ENCODE data around the gene SSC4D. TPM values are rescaled to one million over a fixed set of nuclear protein-coding genes. Genes with fewer than 3 reads are reported as not detected.
"Not testable (repeated sequence)": the region's sequence is repeated elsewhere in the genome, so short reads cannot be mapped to it uniquely, and the experiment has no call there.

Gene SSC4D
- total and polyA plus RNA-seq, 2 donors: 0.71 to 0.96 TPM

- Histone ChIP-seq H3K27me3 (ENCODE audit: control insufficient read depth in 2 of 2, insufficient read depth in 1 of 2, low read length in 1 of 2) (no peaks in the 10 kb centered on the region), H3K9me3 (ENCODE audit: control insufficient read depth in 2 of 2, insufficient read depth in 1 of 2, low read length in 1 of 2) (no peaks in the 10 kb centered on the region), H3K4me1 (ENCODE audit: control insufficient read depth in 2 of 2, insufficient read depth in 2 of 2, low read length in 2 of 2) (no peaks in the 10 kb centered on the region), H3K4me3 (ENCODE audit: low read length in 2 of 2) (no peak overlapping the region), H3K36me3 (ENCODE audit: control insufficient read depth in 2 of 2, insufficient read depth in 2 of 2, low read length in 1 of 2) (no peaks in the 10 kb centered on the region), H3K27ac (ENCODE audit: low read depth in 1 of 2, low read length in 1 of 2) (no peak overlapping the region)
- WGBS: 80% methylated on average over 10 of the region's 10 CpGs
- DNase-seq (ENCODE audit: low read depth in 6 of 9, low spot score in 9 of 9): no peak
Measured at GRCh38 chr7:76403780-76404494, 5.6 kb downstream of the SSC4D start.

- DNase-seq (ENCODE audit: low read depth in 6 of 9, low spot score in 9 of 9); H3K27me3 ChIP-seq (ENCODE audit: control insufficient read depth in 2 of 2, insufficient read depth in 1 of 2, low read length in 1 of 2); H3K27ac ChIP-seq (ENCODE audit: low read depth in 1 of 2, low read length in 1 of 2); H3K4me1 ChIP-seq (ENCODE audit: control insufficient read depth in 2 of 2, insufficient read depth in 2 of 2, low read length in 2 of 2); H3K9me3 ChIP-seq (ENCODE audit: control insufficient read depth in 2 of 2, insufficient read depth in 1 of 2, low read length in 1 of 2); H3K36me3 ChIP-seq (ENCODE audit: control insufficient read depth in 2 of 2, insufficient read depth in 2 of 2, low read length in 1 of 2); H3K4me3 ChIP-seq (ENCODE audit: low read length in 2 of 2): not testable (repeated sequence)
- 94% methylated on average over 8 of the region's 8 CpGs for WGBS
Measured at GRCh38 chr7:76403097-76403496, 6.4 kb downstream of the SSC4D start.

- WGBS: 98% methylated on average over 23 of the region's 23 CpGs
- Histone ChIP-seq H3K36me3 (ENCODE audit: control insufficient read depth in 2 of 2, insufficient read depth in 2 of 2, low read length in 1 of 2) (no peaks in the 10 kb centered on the region), H3K4me3 (ENCODE audit: low read length in 2 of 2) (no peak overlapping the region), H3K27me3 (ENCODE audit: control insufficient read depth in 2 of 2, insufficient read depth in 1 of 2, low read length in 1 of 2) (peaks cover 0 to 5% of the 10 kb centered on the region in 2 donors), H3K27ac (ENCODE audit: low read depth in 1 of 2, low read length in 1 of 2) (no peak overlapping the region), H3K9me3 (ENCODE audit: control insufficient read depth in 2 of 2, insufficient read depth in 1 of 2, low read length in 1 of 2) (peaks cover 0 to 4% of the 10 kb centered on the region in 2 donors), H3K4me1 (ENCODE audit: control insufficient read depth in 2 of 2, insufficient read depth in 2 of 2, low read length in 2 of 2) (peaks cover 8 to 10% of the 10 kb centered on the region in 2 donors)
- no peak for DNase-seq (ENCODE audit: low read depth in 6 of 9, low spot score in 9 of 9)
Measured at GRCh38 chr7:76400248-76400647, 9.2 kb downstream of the SSC4D start.

GRCh38 chr7:76397409-76398183, 11.9 kb downstream of the SSC4D start:
- peak in 8 of 9 donors; percentile 54 to 82 (median 64) for DNase-seq (ENCODE audit: low read depth in 6 of 9, low spot score in 9 of 9)
- Histone ChIP-seq H3K4me1 (ENCODE audit: control insufficient read depth in 2 of 2, insufficient read depth in 2 of 2, low read length in 2 of 2) (peaks cover 11 to 18% of the 10 kb centered on the region in 2 donors), H3K27ac (ENCODE audit: low read depth in 1 of 2, low read length in 1 of 2) (no peak overlapping the region), H3K4me3 (ENCODE audit: low read length in 2 of 2) (peak overlapping the region; percentile 40 to 49), H3K27me3 (ENCODE audit: control insufficient read depth in 2 of 2, insufficient read depth in 1 of 2, low read length in 1 of 2) (peaks cover 0 to 12% of the 10 kb centered on the region in 2 donors), H3K36me3 (ENCODE audit: control insufficient read depth in 2 of 2, insufficient read depth in 2 of 2, low read length in 1 of 2) (no peaks in the 10 kb centered on the region), H3K9me3 (ENCODE audit: control insufficient read depth in 2 of 2, insufficient read depth in 1 of 2, low read length in 1 of 2) (peaks cover 0 to 4% of the 10 kb centered on the region in 2 donors)
- 19% methylated on average over 45 of the region's 45 CpGs for WGBS

- no peaks in the 10 kb centered on the region for H3K36me3 ChIP-seq (ENCODE audit: control insufficient read depth in 2 of 2, insufficient read depth in 2 of 2, low read length in 1 of 2)
- H3K9me3 ChIP-seq (ENCODE audit: control insufficient read depth in 2 of 2, insufficient read depth in 1 of 2, low read length in 1 of 2): peaks cover 0 to 4% of the 10 kb centered on the region in 2 donors
- no peak for DNase-seq (ENCODE audit: low read depth in 6 of 9, low spot score in 9 of 9)
- H3K4me3 ChIP-seq (ENCODE audit: low read length in 2 of 2): no peak overlapping the region
- H3K27me3 ChIP-seq (ENCODE audit: control insufficient read depth in 2 of 2, insufficient read depth in 1 of 2, low read length in 1 of 2): peaks cover 0 to 12% of the 10 kb centered on the region in 2 donors
- WGBS: 89% methylated on average over 8 of the region's 8 CpGs
- no peak overlapping the region for H3K27ac ChIP-seq (ENCODE audit: low read depth in 1 of 2, low read length in 1 of 2)
- H3K4me1 ChIP-seq (ENCODE audit: control insufficient read depth in 2 of 2, insufficient read depth in 2 of 2, low read length in 2 of 2): peaks cover 14 to 21% of the 10 kb centered on the region in 2 donors
Measured at GRCh38 chr7:76396864-76397263, 12.6 kb downstream of the SSC4D start.

- DNase-seq (ENCODE audit: low read depth in 6 of 9, low spot score in 9 of 9): no peak
- peaks cover 14 to 21% of the 10 kb centered on the region in 2 donors for H3K4me1 ChIP-seq (ENCODE audit: control insufficient read depth in 2 of 2, insufficient read depth in 2 of 2, low read length in 2 of 2)
- H3K27ac ChIP-seq (ENCODE audit: low read depth in 1 of 2, low read length in 1 of 2): no peak overlapping the region
- WGBS: 93% methylated on average over 13 of the region's 13 CpGs
- no peak overlapping the region for H3K4me3 ChIP-seq (ENCODE audit: low read length in 2 of 2)
- peaks cover 0 to 12% of the 10 kb centered on the region in 2 donors for H3K27me3 ChIP-seq (ENCODE audit: control insufficient read depth in 2 of 2, insufficient read depth in 1 of 2, low read length in 1 of 2)
- peaks cover 0 to 4% of the 10 kb centered on the region in 2 donors for H3K9me3 ChIP-seq (ENCODE audit: control insufficient read depth in 2 of 2, insufficient read depth in 1 of 2, low read length in 1 of 2)
- H3K36me3 ChIP-seq (ENCODE audit: control insufficient read depth in 2 of 2, insufficient read depth in 2 of 2, low read length in 1 of 2): no peaks in the 10 kb centered on the region
Measured at GRCh38 chr7:76395965-76396726, 13.4 kb downstream of the SSC4D start.

GRCh38 chr7:76395605-76395964, 13.9 kb downstream of the SSC4D start:
- H3K36me3 ChIP-seq (ENCODE audit: control insufficient read depth in 2 of 2, insufficient read depth in 2 of 2, low read length in 1 of 2); H3K9me3 ChIP-seq (ENCODE audit: control insufficient read depth in 2 of 2, insufficient read depth in 1 of 2, low read length in 1 of 2); H3K4me3 ChIP-seq (ENCODE audit: low read length in 2 of 2); DNase-seq (ENCODE audit: low read depth in 6 of 9, low spot score in 9 of 9); H3K27ac ChIP-seq (ENCODE audit: low read depth in 1 of 2, low read length in 1 of 2): not testable (repeated sequence)
- 98% methylated on average over 11 of the region's 11 CpGs for WGBS
- H3K27me3 ChIP-seq (ENCODE audit: control insufficient read depth in 2 of 2, insufficient read depth in 1 of 2, low read length in 1 of 2): peaks cover 0 to 12% of the 10 kb centered on the region in 2 donors
- peaks cover 14 to 21% of the 10 kb centered on the region in 2 donors for H3K4me1 ChIP-seq (ENCODE audit: control insufficient read depth in 2 of 2, insufficient read depth in 2 of 2, low read length in 2 of 2)

- H3K27ac ChIP-seq (ENCODE audit: low read depth in 1 of 2, low read length in 1 of 2): no peak overlapping the region
- peaks cover 0 to 4% of the 10 kb centered on the region in 2 donors for H3K9me3 ChIP-seq (ENCODE audit: control insufficient read depth in 2 of 2, insufficient read depth in 1 of 2, low read length in 1 of 2)
- no peak for DNase-seq (ENCODE audit: low read depth in 6 of 9, low spot score in 9 of 9)
- H3K36me3 ChIP-seq (ENCODE audit: control insufficient read depth in 2 of 2, insufficient read depth in 2 of 2, low read length in 1 of 2): no peaks in the 10 kb centered on the region
- H3K27me3 ChIP-seq (ENCODE audit: control insufficient read depth in 2 of 2, insufficient read depth in 1 of 2, low read length in 1 of 2): peaks cover 0 to 12% of the 10 kb centered on the region in 2 donors
- WGBS: 93% methylated on average over 9 of the region's 9 CpGs
- H3K4me3 ChIP-seq (ENCODE audit: low read length in 2 of 2): no peak overlapping the region
- peaks cover 14 to 21% of the 10 kb centered on the region in 2 donors for H3K4me1 ChIP-seq (ENCODE audit: control insufficient read depth in 2 of 2, insufficient read depth in 2 of 2, low read length in 2 of 2)
Measured at GRCh38 chr7:76394957-76395356, 14.5 kb downstream of the SSC4D start.

Data from thymus (tissue), 11 donors.